ENCODE results near the gene CHRNA3.

DNA sequence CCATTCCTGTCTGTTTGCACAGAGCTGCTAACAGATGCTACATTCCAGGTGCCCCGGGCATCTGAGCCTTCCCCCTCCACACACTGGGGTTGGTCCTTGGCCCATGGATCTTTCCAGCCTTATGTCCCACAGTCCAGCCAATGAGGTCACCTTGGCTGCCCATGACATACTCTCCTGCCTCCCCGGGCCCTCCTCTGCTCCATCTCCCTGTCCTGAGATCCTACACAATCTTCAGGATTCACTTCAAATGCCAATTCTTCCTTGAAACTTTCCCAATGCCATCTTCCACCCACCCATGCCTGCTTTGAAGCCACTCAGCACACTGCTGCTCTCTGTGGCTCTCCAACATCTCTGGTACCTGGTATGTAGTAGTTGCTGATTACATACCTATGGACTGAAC is 4.3 kb downstream of the CHRNA3 start:
- TF ChIP-seq, protein P1, sequence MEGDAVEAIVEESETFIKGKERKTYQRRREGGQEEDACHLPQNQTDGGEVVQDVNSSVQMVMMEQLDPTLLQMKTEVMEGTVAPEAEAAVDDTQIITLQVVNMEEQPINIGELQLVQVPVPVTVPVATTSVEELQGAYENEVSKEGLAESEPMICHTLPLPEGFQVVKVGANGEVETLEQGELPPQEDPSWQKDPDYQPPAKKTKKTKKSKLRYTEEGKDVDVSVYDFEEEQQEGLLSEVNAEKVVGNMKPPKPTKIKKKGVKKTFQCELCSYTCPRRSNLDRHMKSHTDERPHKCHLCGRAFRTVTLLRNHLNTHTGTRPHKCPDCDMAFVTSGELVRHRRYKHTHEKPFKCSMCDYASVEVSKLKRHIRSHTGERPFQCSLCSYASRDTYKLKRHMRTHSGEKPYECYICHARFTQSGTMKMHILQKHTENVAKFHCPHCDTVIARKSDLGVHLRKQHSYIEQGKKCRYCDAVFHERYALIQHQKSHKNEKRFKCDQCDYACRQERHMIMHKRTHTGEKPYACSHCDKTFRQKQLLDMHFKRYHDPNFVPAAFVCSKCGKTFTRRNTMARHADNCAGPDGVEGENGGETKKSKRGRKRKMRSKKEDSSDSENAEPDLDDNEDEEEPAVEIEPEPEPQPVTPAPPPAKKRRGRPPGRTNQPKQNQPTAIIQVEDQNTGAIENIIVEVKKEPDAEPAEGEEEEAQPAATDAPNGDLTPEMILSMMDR (IDR thresholded peaks at IDR 0.05; ENCODE audit: low read length): no peak
- no peak for TF ChIP-seq EZH2 (optimal IDR thresholded peaks at IDR 0.05; ENCODE audit: low read depth, low read length)
